HEK293 (cell line): ENCODE measurements around the gene METTL24.

Source experiments
- ZBTB1 ChIP-seq: fragments of 450-650 bp; formaldehyde crosslinking; IDR thresholded peaks from 2 replicates; pipeline ENCODE4 v1.5.1; 2016; ENCODE audit warnings: missing biosample characterization, missing genetic modification characterization
- ZBTB17 ChIP-seq: fragments of 450-650 bp; formaldehyde crosslinking; IDR thresholded peaks from 2 replicates; pipeline ENCODE4 v1.5.1; 2016; ENCODE audit warnings: missing biosample characterization, missing genetic modification characterization
- ZFP69B ChIP-seq: fragments of 450-650 bp; formaldehyde crosslinking; IDR thresholded peaks from 2 replicates; pipeline ENCODE4 v1.5.1; 2016; ENCODE audit warnings: missing biosample characterization, missing genetic modification characterization
- ZNF449 ChIP-seq: fragments of 450-650 bp; formaldehyde crosslinking; IDR thresholded peaks from 2 replicates; pipeline ENCODE4 v1.5.1; 2017; ENCODE audit warnings: missing biosample characterization, mild to moderate bottlenecking, missing genetic modification characterization, moderate library complexity
- ZNF501 ChIP-seq: fragments of 450-650 bp; formaldehyde crosslinking; IDR thresholded peaks from 2 replicates; pipeline ENCODE4 v1.5.1; 2016; ENCODE audit warnings: missing biosample characterization, missing genetic modification characterization
- ZNF843 ChIP-seq: fragments of 450-650 bp; formaldehyde crosslinking; IDR thresholded peaks from 2 replicates; pipeline ENCODE4 v1.5.1; 2016; ENCODE audit warnings: missing biosample characterization, missing genetic modification characterization
- TF ChIP-seq, protein P1 (sequence below): fragments of 450-650 bp; formaldehyde crosslinking; IDR thresholded peaks from 2 replicates; pipeline ENCODE4 v1.5.1; 2016; ENCODE audit warnings: missing biosample characterization, missing genetic modification characterization
- TF ChIP-seq, protein P2 (sequence below): fragments of 450-650 bp; IDR thresholded peaks from 2 replicates; pipeline ENCODE4 v1.5.1; 2018; ENCODE audit warnings: missing biosample characterization, mild to moderate bottlenecking, missing genetic modification characterization

GRCh38 chr6:110341663-110342596, 16.2 kb downstream of the METTL24 start:
- TF ChIP-seq ZBTB17 (tag by site-specific recombination) (no peak), ZFP69B (tag by site-specific recombination) (no peak), ZBTB1 (no peak), ZNF449 (no peak), ZNF501 (tag by site-specific recombination) (no peak), ZNF843 (tag by site-specific recombination) (no peak)
- TF ChIP-seq, protein P1, sequence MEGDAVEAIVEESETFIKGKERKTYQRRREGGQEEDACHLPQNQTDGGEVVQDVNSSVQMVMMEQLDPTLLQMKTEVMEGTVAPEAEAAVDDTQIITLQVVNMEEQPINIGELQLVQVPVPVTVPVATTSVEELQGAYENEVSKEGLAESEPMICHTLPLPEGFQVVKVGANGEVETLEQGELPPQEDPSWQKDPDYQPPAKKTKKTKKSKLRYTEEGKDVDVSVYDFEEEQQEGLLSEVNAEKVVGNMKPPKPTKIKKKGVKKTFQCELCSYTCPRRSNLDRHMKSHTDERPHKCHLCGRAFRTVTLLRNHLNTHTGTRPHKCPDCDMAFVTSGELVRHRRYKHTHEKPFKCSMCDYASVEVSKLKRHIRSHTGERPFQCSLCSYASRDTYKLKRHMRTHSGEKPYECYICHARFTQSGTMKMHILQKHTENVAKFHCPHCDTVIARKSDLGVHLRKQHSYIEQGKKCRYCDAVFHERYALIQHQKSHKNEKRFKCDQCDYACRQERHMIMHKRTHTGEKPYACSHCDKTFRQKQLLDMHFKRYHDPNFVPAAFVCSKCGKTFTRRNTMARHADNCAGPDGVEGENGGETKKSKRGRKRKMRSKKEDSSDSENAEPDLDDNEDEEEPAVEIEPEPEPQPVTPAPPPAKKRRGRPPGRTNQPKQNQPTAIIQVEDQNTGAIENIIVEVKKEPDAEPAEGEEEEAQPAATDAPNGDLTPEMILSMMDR (tag by site-specific recombination) = no peak; the same call in 1 of the 2 replicates
- TF ChIP-seq, protein P2, sequence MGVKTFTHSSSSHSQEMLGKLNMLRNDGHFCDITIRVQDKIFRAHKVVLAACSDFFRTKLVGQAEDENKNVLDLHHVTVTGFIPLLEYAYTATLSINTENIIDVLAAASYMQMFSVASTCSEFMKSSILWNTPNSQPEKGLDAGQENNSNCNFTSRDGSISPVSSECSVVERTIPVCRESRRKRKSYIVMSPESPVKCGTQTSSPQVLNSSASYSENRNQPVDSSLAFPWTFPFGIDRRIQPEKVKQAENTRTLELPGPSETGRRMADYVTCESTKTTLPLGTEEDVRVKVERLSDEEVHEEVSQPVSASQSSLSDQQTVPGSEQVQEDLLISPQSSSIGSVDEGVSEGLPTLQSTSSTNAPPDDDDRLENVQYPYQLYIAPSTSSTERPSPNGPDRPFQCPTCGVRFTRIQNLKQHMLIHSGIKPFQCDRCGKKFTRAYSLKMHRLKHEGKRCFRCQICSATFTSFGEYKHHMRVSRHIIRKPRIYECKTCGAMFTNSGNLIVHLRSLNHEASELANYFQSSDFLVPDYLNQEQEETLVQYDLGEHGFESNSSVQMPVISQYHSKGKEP (tag by site-specific recombination) = no peak
